ENCODE results near the gene LNPEP. TPM values are rescaled to one million over a fixed set of nuclear protein-coding genes. Genes with fewer than 3 reads are reported as not detected.

Gene LNPEP
- total and polyA plus RNA-seq, 2 donors (not counting 1 experiment from before 2014, with no cell fraction given) = 10.5 to 92.9 TPM

DNA sequence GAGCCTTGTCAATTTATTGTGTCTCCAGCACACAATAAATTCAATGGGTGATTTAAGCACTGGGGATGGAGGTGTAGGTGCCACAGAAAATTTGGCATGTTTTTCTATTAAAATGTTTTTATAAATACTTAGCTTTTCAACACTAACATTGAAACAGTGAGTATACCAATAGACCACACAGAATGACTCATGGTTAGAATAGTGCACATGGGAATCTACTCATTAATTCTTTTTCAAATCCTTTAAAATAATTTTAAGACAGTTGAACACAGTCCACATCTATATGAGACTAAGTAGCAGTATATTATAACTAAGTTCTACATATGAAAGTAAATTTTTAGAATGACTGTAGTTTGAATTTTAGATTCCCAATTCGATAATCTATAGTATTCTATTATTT lies 67.1 kb downstream of the LNPEP start:
- Histone ChIP-seq H3K27ac (ENCODE audit: low read length in 2 of 2) (no peak overlapping the region), H3K4me2 (replicated peaks; ENCODE audit: low read depth, low read length, poor library complexity, severe bottlenecking) (no peak overlapping the region), H3K27me3 (replicated peaks in 1 of 4; ENCODE audit: control extremely low read depth in 1 of 4, control insufficient read depth in 3 of 4, insufficient read depth in 4 of 4, low read length in 3 of 4) (no peaks in the 10 kb centered on the region), H2AFZ (ENCODE audit: insufficient read depth, low read depth, low read length, poor library complexity, severe bottlenecking) (no peak overlapping the region), H3K9me3 (ENCODE audit: control extremely low read depth in 1 of 3, control insufficient read depth in 2 of 3, insufficient read depth in 1 of 3, low read length in 2 of 3) (no peaks in the 10 kb centered on the region), H3K4me1 (ENCODE audit: control insufficient read depth in 2 of 2, insufficient read depth in 2 of 2, low read length in 2 of 2) (no peaks in the 10 kb centered on the region), H3K4me3 (ENCODE audit: control extremely low read depth in 1 of 5, extremely low read depth in 1 of 5, insufficient read depth in 1 of 5, low read depth in 2 of 5, low read length in 4 of 5) (no peak overlapping the region), H3K79me2 (ENCODE audit: control insufficient read depth, insufficient read depth, low read length) (peaks cover 14% of the 10 kb centered on the region), H4K20me1 (ENCODE audit: control insufficient read depth, insufficient read depth, low read length, poor library complexity, severe bottlenecking) (no peaks in the 10 kb centered on the region), H3K36me3 (replicated peaks in 1 of 2; ENCODE audit: control extremely low read depth in 1 of 2, control insufficient read depth in 1 of 2, extremely low read depth in 1 of 2, insufficient read depth in 2 of 2, low read length in 1 of 2) (peaks cover 34 to 69% of the 10 kb centered on the region in 2 experiments), H3K9ac (ENCODE audit: low read length) (no peak overlapping the region)
- ChIA-PET POLR2A (no interaction called here), CTCF (interaction anchor here (0.7 to 2.2 kb wide), 4 partner anchors 14 to 158 kb away, joined by 4 to 7 read pairs (median 4); no protein-coding TSS in a partner anchor)
- Mint-ChIP-seq H3K27ac (no peak overlapping the region), H3K4me3 (no peak overlapping the region), H3K27me3 (no peaks in the 10 kb centered on the region), H3K4me1 (peaks cover 10% of the 10 kb centered on the region), H3K9me3 (ENCODE audit: insufficient read depth) (no peaks in the 10 kb centered on the region)
- DNase-seq = no peak
- intact Hi-C loops (cut with micrococcal nuclease) = no loop called here
- no CpG with 5 or more reads among the region's 1 CpG for WGBS (ENCODE audit: insufficient coverage)
- no peak for ATAC-seq (ENCODE audit: low read depth)
- no peak for TF ChIP-seq EZH2 (IDR thresholded peaks at IDR 0.05; ENCODE audit: borderline replicate concordance, insufficient read depth, low read depth, low read length, poor library complexity, severe bottlenecking)
- TF ChIP-seq, protein P1, sequence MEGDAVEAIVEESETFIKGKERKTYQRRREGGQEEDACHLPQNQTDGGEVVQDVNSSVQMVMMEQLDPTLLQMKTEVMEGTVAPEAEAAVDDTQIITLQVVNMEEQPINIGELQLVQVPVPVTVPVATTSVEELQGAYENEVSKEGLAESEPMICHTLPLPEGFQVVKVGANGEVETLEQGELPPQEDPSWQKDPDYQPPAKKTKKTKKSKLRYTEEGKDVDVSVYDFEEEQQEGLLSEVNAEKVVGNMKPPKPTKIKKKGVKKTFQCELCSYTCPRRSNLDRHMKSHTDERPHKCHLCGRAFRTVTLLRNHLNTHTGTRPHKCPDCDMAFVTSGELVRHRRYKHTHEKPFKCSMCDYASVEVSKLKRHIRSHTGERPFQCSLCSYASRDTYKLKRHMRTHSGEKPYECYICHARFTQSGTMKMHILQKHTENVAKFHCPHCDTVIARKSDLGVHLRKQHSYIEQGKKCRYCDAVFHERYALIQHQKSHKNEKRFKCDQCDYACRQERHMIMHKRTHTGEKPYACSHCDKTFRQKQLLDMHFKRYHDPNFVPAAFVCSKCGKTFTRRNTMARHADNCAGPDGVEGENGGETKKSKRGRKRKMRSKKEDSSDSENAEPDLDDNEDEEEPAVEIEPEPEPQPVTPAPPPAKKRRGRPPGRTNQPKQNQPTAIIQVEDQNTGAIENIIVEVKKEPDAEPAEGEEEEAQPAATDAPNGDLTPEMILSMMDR (IDR thresholded peaks at IDR 0.05) = no peak

DNA sequence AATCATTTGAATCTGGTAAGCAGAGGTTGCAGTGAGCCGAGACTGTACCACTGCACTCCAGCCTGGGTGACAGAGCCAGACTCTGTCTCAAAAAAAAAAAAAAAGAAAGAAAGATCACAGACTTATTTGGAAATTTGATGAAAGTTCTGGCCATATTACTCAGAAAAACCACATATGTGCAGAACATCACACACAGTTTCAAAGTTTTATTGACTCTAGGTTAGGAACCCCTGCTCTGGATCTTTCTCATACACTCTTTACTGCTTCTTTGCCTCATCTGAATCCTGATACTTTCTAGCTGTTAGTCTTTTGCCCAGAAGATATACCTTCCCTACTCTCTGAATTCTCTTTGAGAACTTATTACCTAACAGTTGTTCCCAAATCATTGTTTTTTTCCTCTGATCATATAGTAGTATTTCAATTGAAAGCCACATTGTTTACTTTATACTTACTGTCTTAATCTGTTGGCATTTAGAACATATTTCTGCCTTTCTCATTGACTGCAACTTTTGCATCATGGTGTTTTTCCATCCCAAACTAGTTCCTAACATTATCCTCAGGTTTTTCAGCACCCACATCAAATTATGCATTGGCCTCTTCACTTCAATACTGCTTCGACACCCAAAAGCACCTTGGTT lies 68.7 kb downstream of the LNPEP start:
- Mint-ChIP-seq H3K9me3 (ENCODE audit: insufficient read depth) (no peaks in the 10 kb centered on the region), H3K4me3 (no peak overlapping the region), H3K27ac (peak overlapping the region; percentile 51), H3K27me3 (no peaks in the 10 kb centered on the region), H3K4me1 (peaks cover 16% of the 10 kb centered on the region)
- TF ChIP-seq, protein P1 (IDR thresholded peaks at IDR 0.05) = no peak
- no peak for TF ChIP-seq EZH2 (IDR thresholded peaks at IDR 0.05; ENCODE audit: borderline replicate concordance, insufficient read depth, low read depth, low read length, poor library complexity, severe bottlenecking)
- ChIA-PET CTCF (no interaction called here), POLR2A (no interaction called here)
- Histone ChIP-seq H3K9ac (ENCODE audit: low read length) (no peak overlapping the region), H2AFZ (ENCODE audit: insufficient read depth, low read depth, low read length, poor library complexity, severe bottlenecking) (no peak overlapping the region), H3K4me2 (replicated peaks; ENCODE audit: low read depth, low read length, poor library complexity, severe bottlenecking) (no peak overlapping the region), H3K4me1 (ENCODE audit: control insufficient read depth in 2 of 2, insufficient read depth in 2 of 2, low read length in 2 of 2) (peaks cover 9 to 11% of the 10 kb centered on the region in 2 donors), H3K27ac (ENCODE audit: low read length in 2 of 2) (no peak overlapping the region), H3K9me3 (ENCODE audit: control extremely low read depth in 1 of 3, control insufficient read depth in 2 of 3, insufficient read depth in 1 of 3, low read length in 2 of 3) (no peaks in the 10 kb centered on the region), H3K79me2 (ENCODE audit: control insufficient read depth, insufficient read depth, low read length) (peaks cover 5% of the 10 kb centered on the region), H3K27me3 (replicated peaks in 1 of 4; ENCODE audit: control extremely low read depth in 1 of 4, control insufficient read depth in 3 of 4, insufficient read depth in 4 of 4, low read length in 3 of 4) (no peaks in the 10 kb centered on the region), H4K20me1 (ENCODE audit: control insufficient read depth, insufficient read depth, low read length, poor library complexity, severe bottlenecking) (no peaks in the 10 kb centered on the region), H3K36me3 (replicated peaks in 1 of 2; ENCODE audit: control extremely low read depth in 1 of 2, control insufficient read depth in 1 of 2, extremely low read depth in 1 of 2, insufficient read depth in 2 of 2, low read length in 1 of 2) (peaks cover 26 to 54% of the 10 kb centered on the region in 2 experiments), H3K4me3 (ENCODE audit: control extremely low read depth in 1 of 5, extremely low read depth in 1 of 5, insufficient read depth in 1 of 5, low read depth in 2 of 5, low read length in 4 of 5) (no peak overlapping the region)
- no peak for ATAC-seq (ENCODE audit: low read depth)
- DNase-seq = no peak
- intact Hi-C loops (cut with micrococcal nuclease) = loop anchor here (5.0 kb wide), 1 partner anchor 252 kb away; no protein-coding TSS in a partner anchor
- no CpG with 5 or more reads among the region's 2 CpGs for WGBS (ENCODE audit: insufficient coverage)

Data from B cell (primary cell).